WTC11 (cell line): ENCODE measurements around the gene RNASE4.

Experiments used
- ATF6 ChIP-seq: sonication (generic); formaldehyde crosslinking; IDR thresholded peaks from 2 replicates; pipeline ENCODE4 v1.8.1; 2023; ENCODE audit warnings: mild to moderate bottlenecking, missing genetic modification reagents
- CTCF ChIP-seq: fragments of 200-600 bp; IDR thresholded peaks from 2 replicates; pipeline ENCODE4 v1.8.0; 2022; ENCODE audit warnings: antibody characterized with exemption
- GABPB1 ChIP-seq: sonication (generic); formaldehyde crosslinking; IDR thresholded peaks from 2 replicates; pipeline ENCODE4 v1.8.1; 2023; ENCODE audit warnings: mild to moderate bottlenecking, missing genetic modification reagents
- IRF2 ChIP-seq: sonication (generic); formaldehyde crosslinking; IDR thresholded peaks from 2 replicates; pipeline ENCODE4 v1.8.0; 2022; ENCODE audit warnings: low read depth, missing genetic modification reagents, borderline replicate concordance
- JUN ChIP-seq: sonication (generic); formaldehyde crosslinking; IDR thresholded peaks from 2 replicates; pipeline ENCODE4 v1.8.0; 2023; ENCODE audit warnings: mild to moderate bottlenecking, missing genetic modification reagents
- NFE2L1 ChIP-seq: sonication (generic); formaldehyde crosslinking; IDR thresholded peaks from 2 replicates; pipeline ENCODE4 v1.8.1; 2023; ENCODE audit warnings: missing genetic modification reagents
- NR2C2 ChIP-seq: sonication (generic); formaldehyde crosslinking; IDR thresholded peaks from 2 replicates; pipeline ENCODE4 v1.8.0; 2022; ENCODE audit warnings: mild to moderate bottlenecking, missing genetic modification reagents

GRCh38 chr14:20720741-20721140 lies 36.4 kb downstream of the RNASE4 start:
- TF ChIP-seq ATF6 = no peak
- TF ChIP-seq NFE2L1 = no peak
- TF ChIP-seq GABPB1 = no peak
- no peak for TF ChIP-seq JUN (CRISPR knock-in tag)
- TF ChIP-seq CTCF = no peak
- no peak for TF ChIP-seq IRF2 (CRISPR knock-in tag)
- no peak for TF ChIP-seq NR2C2 (CRISPR knock-in tag)
